SK-N-SH (cell line): ENCODE results near the gene KRT13. TPM values are rescaled to one million over a fixed set of nuclear protein-coding genes. Genes with fewer than 3 reads are reported as not detected.

Experiments used
- CTCF ChIA-PET: fragments of 300-600, 350-600 bp; formaldehyde crosslinking; extraction: SDS; loops from one replicate; lab custom pipeline; 2021; lab: Yijun Ruan, JAX
- POLR2A ChIA-PET: fragments of 350-600 bp; sonication (Branson Sonifier 250); formaldehyde crosslinking; extraction: SDS; loops from one replicate; lab custom pipeline; 2020; ENCODE audit warnings: antibody characterized with exemption, inconsistent platforms; lab: Yijun Ruan, JAX
- DNase-seq: peaks from one replicate; pipeline ENCODE4 v3.0.0; 2012
- H2AFZ ChIP-seq: fragments of 200-600 bp; sonication (generic); 2 replicates; pipeline ENCODE4 v1.8.1; 2016; ENCODE audit warnings: antibody characterized with exemption, mild to moderate bottlenecking, low read depth
- H3F3A ChIP-seq: fragments of 200-600 bp; sonication (generic); replicated peaks from 2 replicates; pipeline ENCODE3; 2016; ENCODE audit warnings: antibody characterized with exemption, mild to moderate bottlenecking; ENCODE audit not compliant: insufficient read depth
- H3K27ac ChIP-seq, 2 experiments: fragments of 200-500 bp in 1 of 2; fragments of 200-600 bp in 1 of 2; sonication (Bioruptor generic) in 1 of 2; sonication (generic), shearing (Covaris generic) in 1 of 2; 2 replicates each; pipeline versions ENCODE4 v1.5.1 to v1.6.1; 2014 to 2016; ENCODE audit warnings: low read depth in 2 of 2, inconsistent platforms in 1 of 2, low read length in 1 of 2, mild to moderate bottlenecking in 1 of 2, mixed read lengths in 1 of 2
- H3K27me3 ChIP-seq: fragments of 200-600 bp; sonication (generic), shearing (Covaris generic); 2 replicates; pipeline ENCODE4 v1.6.1; 2016; ENCODE audit warnings: mixed run types; ENCODE audit not compliant: insufficient read depth
- H3K36me3 ChIP-seq, 2 experiments: fragments of 200-500 bp in 1 of 2; fragments of 200-600 bp in 1 of 2; sonication (Bioruptor generic) in 1 of 2; sonication (generic) in 1 of 2; replicated peaks in 1 of 2; 2 replicates each; pipeline versions ENCODE3 to v1.5.1; 2014 to 2016; ENCODE audit warnings: low read length in 1 of 2, mild to moderate bottlenecking in 1 of 2; ENCODE audit not compliant: insufficient read depth in 2 of 2, control insufficient read depth in 1 of 2
- H3K4me1 ChIP-seq, 2 experiments: fragments of 200-500 bp in 1 of 2; fragments of 200-600 bp in 1 of 2; sonication (Bioruptor generic) in 1 of 2; sonication (generic), shearing (Covaris generic) in 1 of 2; 2 replicates each; pipeline versions ENCODE4 v1.5.1 to v1.6.1; 2014 to 2016; ENCODE audit warnings: low read depth in 1 of 2, low read length in 1 of 2, mixed run types in 1 of 2; ENCODE audit not compliant: insufficient read depth in 2 of 2, control insufficient read depth in 1 of 2
- H3K4me2 ChIP-seq: fragments of 200-600 bp; sonication (generic), shearing (Covaris generic); 2 replicates; pipeline ENCODE4 v1.6.1; 2017; ENCODE audit warnings: mixed run types
- H3K4me3 ChIP-seq, 2 experiments: fragments of 200-500 bp in 1 of 2; fragments of 200-600 bp in 1 of 2; sonication (Bioruptor generic) in 1 of 2; sonication (generic), shearing (Covaris generic) in 1 of 2; 2 replicates each; pipeline versions ENCODE4 v1.5.1 to v1.8.1; 2014 to 2016; ENCODE audit warnings: low read depth in 2 of 2, inconsistent platforms in 1 of 2, low read length in 1 of 2, mild to moderate bottlenecking in 1 of 2, mixed read lengths in 1 of 2, moderate library complexity in 1 of 2
- H3K79me2 ChIP-seq: fragments of 200-600 bp; sonication (generic); 2 replicates; pipeline ENCODE4 v1.8.1; 2017; ENCODE audit warnings: mild to moderate bottlenecking; ENCODE audit not compliant: insufficient read depth
- H3K9ac ChIP-seq: fragments of 200-600 bp; sonication (generic); 2 replicates; pipeline ENCODE4 v1.6.1; 2017; ENCODE audit warnings: mixed run types
- H3K9me2 ChIP-seq: fragments of 200-600 bp; sonication (generic); 2 replicates; pipeline ENCODE4 v1.6.1; 2017; ENCODE audit warnings: mixed run types
- H3K9me3 ChIP-seq: fragments of 200-600 bp; sonication (generic); 2 replicates; pipeline ENCODE4 v1.6.1; 2017; ENCODE audit warnings: mixed run types, mild to moderate bottlenecking, moderate library complexity
- H4K20me1 ChIP-seq: fragments of 200-600 bp; sonication (generic); 2 replicates; pipeline ENCODE4 v1.6.1; 2017; ENCODE audit warnings: mild to moderate bottlenecking, mixed run types; ENCODE audit not compliant: insufficient read depth
- CTCF ChIP-seq: fragments of 200-600 bp; sonication (generic); IDR thresholded peaks from 2 replicates; pipeline ENCODE4 v1.6.1; 2017; ENCODE audit warnings: antibody characterized with exemption, mild to moderate bottlenecking, moderate library complexity
- FOSL2 ChIP-seq: IDR thresholded peaks from 2 replicates; pipeline ENCODE4 v1.4.0; 2012; ENCODE audit warnings: low read depth, mild to moderate bottlenecking, moderate library complexity, borderline replicate concordance
- GABPA ChIP-seq: IDR thresholded peaks from 2 replicates; pipeline ENCODE4 v1.4.0; 2012; ENCODE audit warnings: low read depth, mild to moderate bottlenecking
- MAX ChIP-seq: IDR thresholded peaks from 2 replicates; pipeline ENCODE4 v1.4.0; 2012; ENCODE audit warnings: low read depth
- NFIC ChIP-seq: IDR thresholded peaks from 2 replicates; pipeline ENCODE4 v1.4.0; 2012; ENCODE audit warnings: borderline replicate concordance
- TCF12 ChIP-seq: IDR thresholded peaks from 2 replicates; pipeline ENCODE4 v1.4.0; 2012
- TEAD4 ChIP-seq: IDR thresholded peaks from 2 replicates; pipeline ENCODE4 v1.4.0; 2012; ENCODE audit warnings: mild to moderate bottlenecking, borderline replicate concordance; ENCODE audit not compliant: insufficient read depth
- WGBS: methylation state at CpG from one replicate; pipeline ENCODE4 v1.1.6; 2017; ENCODE audit warnings: low lambda C conversion rate; 5-methylcytosine and 5-hydroxymethylcytosine counted together
- polyA plus RNA-seq, 3 experiments: library from polyadenylated mRNA; depleted of rRNA; stranded (reverse); fragments of >200 nt; gene quantifications; 2 replicates each; pipeline ENCODE4 v1.2.3, GENCODE V29; 2012

The KRT13 gene
- polyA plus RNA-seq, 1 of the 3 experiments (the other 2 are of a cell fraction) = 0.39 TPM

- Histone ChIP-seq H3F3A (peaks cover 4% of the 10 kb centered on the region), H3K9me2 (no peaks in the 10 kb centered on the region), H3K36me3 (no peaks in the 10 kb centered on the region), H3K27ac (peak overlapping the region in 1 of 2 experiments; percentile 30; a peak in 2 of 4 replicates), H3K4me1 (peaks cover 9 to 19% of the 10 kb centered on the region in 2 experiments; a peak in 3 of 4 replicates), H4K20me1 (no peaks in the 10 kb centered on the region), H2AFZ (no peak overlapping the region), H3K4me3 (no peak overlapping the region), H3K9me3 (no peaks in the 10 kb centered on the region), H3K79me2 (no peaks in the 10 kb centered on the region), H3K4me2 (peak overlapping the region; percentile 59), H3K9ac (peak overlapping the region; percentile 35), H3K27me3 (no peaks in the 10 kb centered on the region)
- POLR2A ChIA-PET = no interaction called here
- WGBS = 64% methylated on average over 15 of the region's 15 CpGs
- TF ChIP-seq CTCF (no peak), GABPA (no peak), TEAD4 (no peak), FOSL2 (peak; percentile 37; the same call in 1 of the 2 replicates), NFIC (peak; percentile 29; the same call in 1 of the 2 replicates), MAX (0 out of 2 replicates have a peak, but pooled peaks have one; percentile 9)
- no peak for DNase-seq
- CTCF ChIA-PET = interaction anchor here (0.7 to 1.1 kb wide), 4 partner anchors 25 to 148 kb away, joined by 3 to 4 read pairs (median 3); no protein-coding TSS in a partner anchor
Measured at GRCh38 chr17:41500131-41500911, 5.1 kb downstream of the KRT13 start.

GRCh38 chr17:41499714-41500113 is 5.7 kb downstream of the KRT13 start:
- no peak overlapping the region for H3K4me3 ChIP-seq
- H3K36me3 ChIP-seq = no peaks in the 10 kb centered on the region
- no peaks in the 10 kb centered on the region for H4K20me1 ChIP-seq
- H3F3A ChIP-seq = peaks cover 3% of the 10 kb centered on the region
- POLR2A ChIA-PET = no interaction called here
- WGBS = 86% methylated on average over 5 of the region's 5 CpGs
- no peaks in the 10 kb centered on the region for H3K9me3 ChIP-seq
- TF ChIP-seq TCF12 (no peak), CTCF (no peak), NFIC (no peak)
- 0 out of 2 replicates have a peak overlapping the region, but pooled peaks have one; percentile 22 for H3K9ac ChIP-seq
- H3K27me3 ChIP-seq = no peaks in the 10 kb centered on the region
- H3K4me2 ChIP-seq = peak overlapping the region; percentile 59
- H3K4me1 ChIP-seq = peaks cover 9 to 18% of the 10 kb centered on the region in 2 experiments; a peak in 3 of 4 replicates
- no peak overlapping the region for H2AFZ ChIP-seq
- peak overlapping the region in 1 of 2 experiments; percentile 30; a peak in 2 of 4 replicates for H3K27ac ChIP-seq
- H3K9me2 ChIP-seq = no peaks in the 10 kb centered on the region
- H3K79me2 ChIP-seq = no peaks in the 10 kb centered on the region
- CTCF ChIA-PET = interaction anchor here (0.8 to 1.1 kb wide), 2 partner anchors 49 to 149 kb away, joined by 3 to 4 read pairs; no protein-coding TSS in a partner anchor
- no peak for DNase-seq
